Measurements from ENCODE around the gene POLR2I.
"Not testable (repeated sequence)": the region's sequence is repeated elsewhere in the genome, so short reads cannot be mapped to it uniquely, and the experiment has no call there.

POLR2I gene

DNA sequence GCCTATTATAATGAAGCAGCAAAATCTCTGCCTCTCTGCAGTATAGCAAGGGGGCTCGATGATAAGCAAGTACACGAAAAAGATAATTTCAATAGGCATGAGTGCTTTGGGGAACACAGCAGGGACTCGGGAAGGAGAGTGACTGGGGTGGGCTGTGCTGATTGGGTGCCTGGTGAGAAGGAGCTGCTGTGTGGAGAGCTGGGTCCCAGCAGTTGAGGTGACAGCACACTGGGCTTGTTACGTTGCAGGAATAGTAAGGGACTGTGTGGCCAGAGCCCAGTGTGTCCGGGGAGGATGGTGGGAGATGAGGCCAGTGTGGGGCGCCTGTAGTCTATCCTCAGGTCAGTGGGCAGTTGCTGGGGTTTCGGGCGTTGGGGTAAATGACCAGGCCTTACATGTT, 42.6 kb downstream of the POLR2I start:
- TF ChIP-seq EZH2 (optimal IDR thresholded peaks at IDR 0.05; ENCODE audit: low read depth, low read length) (no peak), EZH2phosphoT487 (IDR thresholded peaks at IDR 0.05; ENCODE audit: low read length) (no peak), CTCF (IDR thresholded peaks at IDR 0.05; ENCODE audit: low read length) (no peak)
- no peak overlapping the region for H2AFZ ChIP-seq (ENCODE audit: low read length)
- H3K79me2 ChIP-seq (ENCODE audit: low read length): no peaks in the 10 kb centered on the region
- no peak overlapping the region for H3K4me2 ChIP-seq (ENCODE audit: low read depth, low read length)
- no peaks in the 10 kb centered on the region for H3K27me3 ChIP-seq (replicated peaks; ENCODE audit: insufficient read depth, low read length)
- no peak for DNase-seq
- no peaks in the 10 kb centered on the region for H3K9me2 ChIP-seq (replicated peaks; ENCODE audit: insufficient read depth, low read length)
- no peaks in the 10 kb centered on the region for H4K20me1 ChIP-seq (ENCODE audit: insufficient read depth, low read length)
- no peak overlapping the region for H3K4me3 ChIP-seq (ENCODE audit: low read length)
- no peak overlapping the region for H3K9ac ChIP-seq (ENCODE audit: low read length)
- H3K27ac ChIP-seq (ENCODE audit: low read length): no peak overlapping the region
- no peaks in the 10 kb centered on the region for H3K36me3 ChIP-seq (replicated peaks; ENCODE audit: insufficient read depth, low read length)
- no peaks in the 10 kb centered on the region for H3K4me1 ChIP-seq (ENCODE audit: low read length)
- H3F3A ChIP-seq (ENCODE audit: insufficient read depth, low read length): no peaks in the 10 kb centered on the region
- no peaks in the 10 kb centered on the region for H3K9me3 ChIP-seq (replicated peaks; ENCODE audit: insufficient read depth, low read length)

DNA sequence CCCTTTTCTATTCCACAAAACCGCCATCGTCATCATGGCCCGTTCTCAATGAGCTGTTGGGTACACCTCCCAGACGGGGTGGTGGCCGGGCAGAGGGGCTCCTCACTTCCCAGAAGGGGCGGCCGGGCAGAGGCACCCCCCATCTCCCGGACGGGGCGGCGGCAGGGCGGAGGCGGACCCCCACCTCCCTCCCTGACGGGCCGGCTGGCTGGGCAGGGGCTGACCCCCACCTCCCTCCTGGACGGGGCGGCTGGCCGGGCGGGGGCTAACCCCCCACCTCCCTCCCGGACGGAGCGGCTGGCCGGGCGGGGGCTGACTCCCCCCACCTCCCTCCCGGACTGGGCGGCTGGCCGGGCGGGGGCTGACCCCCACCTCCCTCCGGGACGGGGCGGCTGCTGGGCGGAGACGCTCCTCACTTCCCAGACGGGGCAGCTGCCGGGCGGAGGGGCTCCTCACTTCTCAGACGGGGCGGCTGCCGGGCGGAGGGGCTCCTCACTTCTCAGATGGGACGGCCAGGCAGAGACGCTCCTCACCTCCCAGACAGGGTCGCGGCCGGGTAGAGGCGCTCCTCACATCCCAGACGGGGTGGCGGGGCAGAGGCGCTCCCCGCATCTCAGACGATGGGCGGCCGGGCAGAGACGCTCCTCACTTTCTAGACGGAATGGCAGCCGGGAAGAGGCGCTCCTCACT, 45.7 kb downstream of the POLR2I start:
- H3K4me3 ChIP-seq (ENCODE audit: low read length); H3K27me3 ChIP-seq (replicated peaks; ENCODE audit: insufficient read depth, low read length); H3K4me2 ChIP-seq (ENCODE audit: low read depth, low read length); DNase-seq; H3K9me2 ChIP-seq (replicated peaks; ENCODE audit: insufficient read depth, low read length); H3K9ac ChIP-seq (ENCODE audit: low read length); H2AFZ ChIP-seq (ENCODE audit: low read length); H4K20me1 ChIP-seq (ENCODE audit: insufficient read depth, low read length); H3K79me2 ChIP-seq (ENCODE audit: low read length); H3F3A ChIP-seq (ENCODE audit: insufficient read depth, low read length); H3K36me3 ChIP-seq (replicated peaks; ENCODE audit: insufficient read depth, low read length); H3K9me3 ChIP-seq (replicated peaks; ENCODE audit: insufficient read depth, low read length); H3K4me1 ChIP-seq (ENCODE audit: low read length); H3K27ac ChIP-seq (ENCODE audit: low read length): not testable (repeated sequence)

GRCh38 chr19:36067681-36068080, 47.0 kb downstream of the POLR2I start:
- no peak for TF ChIP-seq EZH2phosphoT487 (IDR thresholded peaks at IDR 0.05; ENCODE audit: low read length)
- TF ChIP-seq EZH2 (optimal IDR thresholded peaks at IDR 0.05; ENCODE audit: low read depth, low read length): no peak
- no peak for TF ChIP-seq CTCF (IDR thresholded peaks at IDR 0.05; ENCODE audit: low read length)
- Histone ChIP-seq H3F3A (ENCODE audit: insufficient read depth, low read length) (no peaks in the 10 kb centered on the region), H3K27me3 (replicated peaks; ENCODE audit: insufficient read depth, low read length) (no peaks in the 10 kb centered on the region), H3K4me3 (ENCODE audit: low read length) (no peak overlapping the region), H2AFZ (ENCODE audit: low read length) (no peak overlapping the region), H4K20me1 (ENCODE audit: insufficient read depth, low read length) (no peaks in the 10 kb centered on the region), H3K4me2 (ENCODE audit: low read depth, low read length) (no peak overlapping the region), H3K9ac (ENCODE audit: low read length) (no peak overlapping the region), H3K9me2 (replicated peaks; ENCODE audit: insufficient read depth, low read length) (no peaks in the 10 kb centered on the region), H3K27ac (ENCODE audit: low read length) (no peak overlapping the region), H3K4me1 (ENCODE audit: low read length) (no peaks in the 10 kb centered on the region), H3K9me3 (replicated peaks; ENCODE audit: insufficient read depth, low read length) (no peaks in the 10 kb centered on the region), H3K36me3 (replicated peaks; ENCODE audit: insufficient read depth, low read length) (0 out of 2 replicates have a peak, but pooled peaks cover 2% of the 10 kb centered on the region), H3K79me2 (ENCODE audit: low read length) (peaks cover 4% of the 10 kb centered on the region; the same call in 1 of the 2 replicates)
- no peak for DNase-seq

GRCh38 chr19:36064826-36065225, 49.8 kb downstream of the POLR2I start:
- H3K4me2 ChIP-seq (ENCODE audit: low read depth, low read length): no peak overlapping the region
- peaks cover 2% of the 10 kb centered on the region; the same call in 1 of the 2 replicates for H3K36me3 ChIP-seq (replicated peaks; ENCODE audit: insufficient read depth, low read length)
- no peaks in the 10 kb centered on the region for H3K9me3 ChIP-seq (replicated peaks; ENCODE audit: insufficient read depth, low read length)
- TF ChIP-seq EZH2 (optimal IDR thresholded peaks at IDR 0.05; ENCODE audit: low read depth, low read length) (no peak), CTCF (IDR thresholded peaks at IDR 0.05; ENCODE audit: low read length) (no peak), EZH2phosphoT487 (IDR thresholded peaks at IDR 0.05; ENCODE audit: low read length) (no peak)
- H3K27me3 ChIP-seq (replicated peaks; ENCODE audit: insufficient read depth, low read length): no peaks in the 10 kb centered on the region
- H2AFZ ChIP-seq (ENCODE audit: low read length): no peak overlapping the region
- peaks cover 20% of the 10 kb centered on the region for H3K79me2 ChIP-seq (ENCODE audit: low read length)
- H3K4me3 ChIP-seq (ENCODE audit: low read length): no peak overlapping the region
- H3K9ac ChIP-seq (ENCODE audit: low read length): no peak overlapping the region
- no peaks in the 10 kb centered on the region for H3K4me1 ChIP-seq (ENCODE audit: low read length)
- no peaks in the 10 kb centered on the region for H3F3A ChIP-seq (ENCODE audit: insufficient read depth, low read length)
- DNase-seq: no peak
- H3K9me2 ChIP-seq (replicated peaks; ENCODE audit: insufficient read depth, low read length): no peaks in the 10 kb centered on the region
- H4K20me1 ChIP-seq (ENCODE audit: insufficient read depth, low read length): no peaks in the 10 kb centered on the region
- H3K27ac ChIP-seq (ENCODE audit: low read length): no peak overlapping the region
